ENCODE measurements around the gene AMOTL2. TPM values are rescaled to one million over a fixed set of nuclear protein-coding genes. Genes with fewer than 3 reads are reported as not detected.

AMOTL2 gene
- total and polyA plus RNA-seq, 2 experiments from 2014 or later = 17.9 to 102 TPM

GRCh38 chr3:134375582-134376384 is 1.5 kb upstream of the AMOTL2 start:
- Histone ChIP-seq H3K9me2 (ENCODE audit: insufficient read depth) (no peaks in the 10 kb centered on the region), H3K27ac (ENCODE audit: low read depth) (peak overlapping the region; percentile 100; the same call in 1 of the 2 replicates), H3K36me3 (ENCODE audit: insufficient read depth) (peaks cover 6% of the 10 kb centered on the region), H3K4me2 (peak overlapping the region; percentile 92), H2AFZ (peak overlapping the region; percentile 34; the same call in 1 of the 2 replicates), H3K27me3 (ENCODE audit: insufficient read depth) (peaks cover 44% of the 10 kb centered on the region), H3K4me1 (ENCODE audit: insufficient read depth) (peaks cover 47% of the 10 kb centered on the region), H4K20me1 (replicated peaks; ENCODE audit: insufficient read depth) (peaks cover 8% of the 10 kb centered on the region), H3F3A (replicated peaks; ENCODE audit: low read depth) (peaks cover 16% of the 10 kb centered on the region), H3K79me2 (replicated peaks; ENCODE audit: insufficient read depth) (peaks cover 27% of the 10 kb centered on the region), H3K4me3 (peak overlapping the region; percentile 99)
- ATAC-seq (no peak), DNase-seq (ENCODE audit: low spot score) (no peak)
- Mint-ChIP-seq H3K4me3 (peak overlapping the region; percentile 88), H3K27me3 (ENCODE audit: insufficient read depth, low read depth, poor library complexity) (peaks cover 58% of the 10 kb centered on the region), H3K36me3 (ENCODE audit: low read depth) (peaks cover 15% of the 10 kb centered on the region), H3K9me3 (no peaks in the 10 kb centered on the region), H3K4me1 (peaks cover 50% of the 10 kb centered on the region), H3K27ac (no peak overlapping the region)
- TF ChIP-seq REST (IDR thresholded peaks at IDR 0.05; ENCODE audit: unreplicated experiment) (no peak), ETS1 (IDR thresholded peaks at IDR 0.05) (no peak), ZNF331 (CRISPR knock-in tag; IDR thresholded peaks at IDR 0.05; ENCODE audit: low read depth) (no peak), POLR2AphosphoS5 (IDR thresholded peaks at IDR 0.05; ENCODE audit: low read depth) (no peak), ZNF114 (CRISPR knock-in tag; IDR thresholded peaks at IDR 0.05) (no peak)

GRCh38 chr3:134374791-134375581 is 739 bp upstream of the AMOTL2 start:
- H3F3A ChIP-seq (replicated peaks; ENCODE audit: low read depth) = peaks cover 17% of the 10 kb centered on the region
- H3K4me2 ChIP-seq = peak overlapping the region; percentile 92
- peaks cover 58% of the 10 kb centered on the region for H3K27me3 Mint-ChIP-seq (ENCODE audit: insufficient read depth, low read depth, poor library complexity)
- peak overlapping the region; percentile 100 for H3K27ac ChIP-seq (ENCODE audit: low read depth)
- H3K9me2 ChIP-seq (ENCODE audit: insufficient read depth) = no peaks in the 10 kb centered on the region
- H3K4me3 Mint-ChIP-seq = peak overlapping the region; percentile 88
- peaks cover 14% of the 10 kb centered on the region for H3K36me3 ChIP-seq (ENCODE audit: insufficient read depth)
- H3K79me2 ChIP-seq (replicated peaks; ENCODE audit: insufficient read depth) = peaks cover 30% of the 10 kb centered on the region
- peaks cover 51% of the 10 kb centered on the region for H3K4me1 Mint-ChIP-seq
- peak overlapping the region; percentile 34; the same call in 1 of the 2 replicates for H2AFZ ChIP-seq
- H3K27me3 ChIP-seq (ENCODE audit: insufficient read depth) = peaks cover 38% of the 10 kb centered on the region
- peak; percentile 92 for DNase-seq (ENCODE audit: low spot score)
- peaks cover 47% of the 10 kb centered on the region for H3K4me1 ChIP-seq (ENCODE audit: insufficient read depth)
- H3K4me3 ChIP-seq = peak overlapping the region; percentile 99
- H3K9me3 Mint-ChIP-seq = no peaks in the 10 kb centered on the region
- H4K20me1 ChIP-seq (replicated peaks; ENCODE audit: insufficient read depth) = peaks cover 15% of the 10 kb centered on the region
- peak overlapping the region; percentile 96 for H3K27ac Mint-ChIP-seq
- peaks cover 23% of the 10 kb centered on the region for H3K36me3 Mint-ChIP-seq (ENCODE audit: low read depth)
- ATAC-seq = peak; percentile 17
- no peak for TF ChIP-seq ZNF462 (CRISPR knock-in tag; IDR thresholded peaks at IDR 0.05)
